Left renal pelvis (tissue), 4 donors: ENCODE measurements around the gene HMGXB3. TPM values are rescaled to one million over a fixed set of nuclear protein-coding genes. Genes with fewer than 3 reads are reported as not detected.
"Not testable (repeated sequence)": the region's sequence is repeated elsewhere in the genome, so short reads cannot be mapped to it uniquely, and the experiment has no call there.

Source experiments
- DNase-seq, 4 donors: peaks; one replicate each; pipeline ENCODE4 v3.0.0-alpha.2; 2013; ENCODE audit warnings: low read depth in 4 of 4, low spot score in 3 of 4
- polyA plus RNA-seq, 4 donors: library from polyadenylated mRNA; unstranded; fragments of 120-200 nt; gene quantifications; one replicate each; pipeline ENCODE4 v1.2.1, GENCODE V29; 2013; ENCODE audit not compliant: insufficient read length in 4 of 4

The HMGXB3 gene
- polyA plus RNA-seq, 4 donors: 25.3 to 37.9 (median 31.1) TPM

- DNase-seq: no peak
Measured at GRCh38 chr5:150021491-150022157, 21.1 kb downstream of the HMGXB3 start.

- DNase-seq: no peak
Measured at GRCh38 chr5:150022158-150022531, 21.6 kb downstream of the HMGXB3 start.

- DNase-seq: no peak
Measured at GRCh38 chr5:150022681-150023080, 22.1 kb downstream of the HMGXB3 start.

GRCh38 chr5:150023136-150023535, 22.6 kb downstream of the HMGXB3 start:
- DNase-seq: no peak

GRCh38 chr5:150024346-150024984, 23.9 kb downstream of the HMGXB3 start:
- DNase-seq: no peak

GRCh38 chr5:150026682-150027172, 26.2 kb downstream of the HMGXB3 start:
- DNase-seq: no peak

GRCh38 chr5:150028047-150028446, 27.5 kb downstream of the HMGXB3 start:
- DNase-seq: not testable (repeated sequence)

- DNase-seq: no peak
Measured at GRCh38 chr5:150033334-150033733, 32.8 kb downstream of the HMGXB3 start.

GRCh38 chr5:150034662-150035061, 34.1 kb downstream of the HMGXB3 start:
- DNase-seq: no peak

GRCh38 chr5:150035139-150035895, 34.8 kb downstream of the HMGXB3 start:
- no peak for DNase-seq

- DNase-seq: no peak
Measured at GRCh38 chr5:150036513-150036912, 36.0 kb downstream of the HMGXB3 start.

- DNase-seq: no peak
Measured at GRCh38 chr5:150038547-150038946, 38.0 kb downstream of the HMGXB3 start.

- no peak for DNase-seq
Measured at GRCh38 chr5:150042459-150042858, 41.9 kb downstream of the HMGXB3 start.

GRCh38 chr5:150043657-150044328, 43.3 kb downstream of the HMGXB3 start:
- no peak for DNase-seq

GRCh38 chr5:150044329-150044681, 43.8 kb downstream of the HMGXB3 start:
- no peak for DNase-seq

- no peak for DNase-seq
Measured at GRCh38 chr5:150044712-150045111, 44.2 kb downstream of the HMGXB3 start.

GRCh38 chr5:150045549-150045948, 45.0 kb downstream of the HMGXB3 start:
- DNase-seq: no peak

GRCh38 chr5:150046031-150046430, 45.5 kb downstream of the HMGXB3 start:
- DNase-seq: no peak

- DNase-seq: not testable (repeated sequence)
Measured at GRCh38 chr5:150050172-150050811, 49.8 kb downstream of the HMGXB3 start.

GRCh38 chr5:150051657-150052195, 51.2 kb downstream of the HMGXB3 start:
- no peak for DNase-seq
